CMK (cell line): Measurements from ENCODE around the gene ITPRIPL2.

Source experiments
- DNase-seq: peaks from one replicate; pipeline ENCODE4 v3.0.0-alpha.2; 2010; ENCODE audit warnings: low read depth

Gene ITPRIPL2

GRCh38 chr16:19119564-19119963, 5.8 kb downstream of the ITPRIPL2 start:
- DNase-seq, result no peak

DNA sequence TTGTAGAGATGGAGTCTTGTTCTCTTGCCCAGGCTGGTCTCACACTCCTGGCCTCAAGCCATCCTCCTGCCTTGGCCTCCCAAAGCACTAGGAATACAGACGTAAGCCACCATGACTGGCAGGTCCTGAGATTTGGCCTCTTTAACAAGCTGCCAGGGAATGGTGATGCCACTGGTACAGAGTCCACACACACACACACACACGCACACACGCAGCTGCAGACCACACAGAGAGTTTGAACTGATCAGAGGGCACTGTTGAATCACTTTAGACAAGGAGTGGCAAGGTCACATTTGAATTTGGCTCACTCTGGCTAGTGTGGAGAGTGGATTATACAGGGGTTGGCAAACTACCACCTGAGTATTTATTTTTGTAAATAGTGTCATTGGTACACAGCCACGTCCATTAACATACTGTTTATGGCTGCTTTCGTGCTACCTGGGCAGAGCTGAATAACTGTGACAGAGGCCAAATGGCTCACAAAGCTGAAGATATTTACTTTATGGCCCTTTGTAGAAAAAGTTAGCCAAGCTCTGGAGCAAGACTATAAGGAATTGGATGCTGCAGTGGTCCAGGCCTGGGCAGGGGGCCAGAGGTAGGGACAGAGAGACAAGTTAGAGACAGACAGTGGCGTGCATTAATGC, 9.9 kb downstream of the ITPRIPL2 start:
- DNase-seq, result no peak

DNA sequence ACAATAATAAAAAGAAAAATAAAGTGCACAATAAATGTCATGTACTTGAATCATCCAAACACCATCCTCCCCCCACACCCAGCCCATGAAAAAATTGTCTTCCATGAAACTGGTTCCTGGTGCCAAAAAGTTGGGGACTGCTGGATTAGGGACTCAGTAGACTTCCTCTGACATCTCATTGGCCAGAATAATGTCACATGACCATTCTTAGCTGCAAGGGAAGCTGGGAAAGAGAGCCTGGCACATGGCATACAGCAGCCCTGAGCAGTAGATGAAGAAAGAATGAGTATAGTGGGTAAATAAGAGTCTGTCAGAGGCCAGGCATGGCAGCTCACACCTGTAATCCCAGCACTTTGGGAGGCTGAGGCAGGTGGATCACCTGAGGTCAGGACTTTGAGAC, 12.5 kb downstream of the ITPRIPL2 start:
- no peak for DNase-seq

GRCh38 chr16:19127205-19127604, 13.4 kb downstream of the ITPRIPL2 start:
- no peak for DNase-seq

DNA sequence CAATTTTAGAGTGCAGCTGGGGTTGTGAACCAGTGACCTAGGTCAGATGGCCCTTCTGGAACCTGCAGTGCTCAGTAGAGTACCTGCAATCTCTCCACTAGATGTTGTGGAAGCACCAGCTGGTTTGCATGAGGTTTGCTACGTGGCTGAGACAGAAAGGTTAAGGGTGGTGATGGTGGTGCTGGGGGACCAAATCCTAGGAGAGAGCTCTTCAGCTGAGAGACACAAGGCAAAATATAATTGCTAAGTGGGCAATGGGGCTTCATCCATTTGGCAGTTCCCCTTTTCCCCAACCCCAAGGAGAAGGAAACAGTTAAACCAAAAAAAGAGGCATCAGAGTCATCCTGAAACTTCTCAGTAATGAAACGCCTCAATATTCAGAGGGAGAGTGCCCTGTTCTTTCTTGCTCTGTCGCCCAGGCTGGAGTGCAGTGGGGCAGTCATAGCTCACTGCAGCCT, 13.9 kb downstream of the ITPRIPL2 start:
- DNase-seq, result no peak

DNA sequence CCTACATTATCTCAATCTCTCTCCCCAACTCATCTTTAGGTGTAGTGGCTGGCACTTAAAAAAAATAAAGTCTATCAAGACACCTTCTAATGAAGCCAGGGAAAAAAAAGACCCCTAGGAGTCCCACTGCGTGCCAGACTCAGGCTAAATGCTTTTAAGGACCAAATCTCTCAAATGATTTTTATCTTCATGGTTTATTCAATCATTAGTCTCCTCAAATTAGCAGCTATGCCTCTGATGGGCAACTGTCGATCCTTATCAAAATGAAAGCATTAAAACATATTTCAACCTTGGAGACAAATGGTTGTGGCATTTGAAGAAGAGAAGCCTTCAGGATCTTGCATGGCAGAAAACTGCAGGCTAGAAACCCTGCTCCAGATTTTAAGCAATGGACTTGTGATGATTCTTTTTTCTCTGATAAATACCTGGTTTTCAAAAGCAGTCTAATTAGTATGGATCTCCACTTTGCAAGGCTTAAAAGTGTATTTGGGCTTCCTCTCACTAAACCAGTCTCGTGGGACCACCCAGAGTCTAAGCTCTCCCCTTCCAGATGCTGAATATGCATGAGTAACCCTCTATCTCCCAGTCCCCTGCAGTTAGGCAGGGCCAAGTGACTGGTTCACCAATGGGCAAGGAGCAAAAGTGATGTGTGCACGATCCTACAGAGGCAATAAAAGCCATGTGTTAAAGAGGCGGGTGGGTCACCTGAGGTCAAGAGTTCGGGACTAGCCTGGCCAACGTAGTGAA, 14.9 kb downstream of the ITPRIPL2 start:
- DNase-seq, result no peak

GRCh38 chr16:19130385-19130784, 16.6 kb downstream of the ITPRIPL2 start:
- no peak for DNase-seq

- no peak for DNase-seq
These were observed 17.4 kb downstream of the ITPRIPL2 start for GRCh38 chr16:19130852-19131824.

- no peak for DNase-seq
These were observed 18.1 kb downstream of the ITPRIPL2 start for GRCh38 chr16:19131825-19132218.

GRCh38 chr16:19132255-19132654, 18.5 kb downstream of the ITPRIPL2 start:
- DNase-seq, result no peak

- DNase-seq, result no peak
These were observed 19.1 kb downstream of the ITPRIPL2 start for GRCh38 chr16:19132898-19133297.

DNA sequence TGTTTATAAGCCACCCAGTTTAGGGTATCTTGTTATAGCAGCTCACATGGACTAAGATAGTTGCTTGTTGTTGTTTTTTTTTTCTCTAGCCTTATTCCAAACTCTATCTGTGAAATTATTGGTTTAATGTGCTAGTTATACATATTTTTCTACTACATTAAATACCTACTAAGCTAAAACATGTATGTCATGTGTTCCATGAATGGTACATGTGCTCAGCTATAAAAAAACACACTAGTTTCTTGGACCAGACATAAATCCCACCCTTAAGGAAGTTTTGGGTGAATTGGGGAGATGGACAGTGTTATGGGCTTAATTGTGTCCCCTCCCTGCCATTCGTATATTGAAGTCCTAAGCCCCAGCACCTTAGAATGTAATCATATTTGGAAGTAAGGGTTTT, 19.8 kb downstream of the ITPRIPL2 start:
- DNase-seq, result no peak

DNA sequence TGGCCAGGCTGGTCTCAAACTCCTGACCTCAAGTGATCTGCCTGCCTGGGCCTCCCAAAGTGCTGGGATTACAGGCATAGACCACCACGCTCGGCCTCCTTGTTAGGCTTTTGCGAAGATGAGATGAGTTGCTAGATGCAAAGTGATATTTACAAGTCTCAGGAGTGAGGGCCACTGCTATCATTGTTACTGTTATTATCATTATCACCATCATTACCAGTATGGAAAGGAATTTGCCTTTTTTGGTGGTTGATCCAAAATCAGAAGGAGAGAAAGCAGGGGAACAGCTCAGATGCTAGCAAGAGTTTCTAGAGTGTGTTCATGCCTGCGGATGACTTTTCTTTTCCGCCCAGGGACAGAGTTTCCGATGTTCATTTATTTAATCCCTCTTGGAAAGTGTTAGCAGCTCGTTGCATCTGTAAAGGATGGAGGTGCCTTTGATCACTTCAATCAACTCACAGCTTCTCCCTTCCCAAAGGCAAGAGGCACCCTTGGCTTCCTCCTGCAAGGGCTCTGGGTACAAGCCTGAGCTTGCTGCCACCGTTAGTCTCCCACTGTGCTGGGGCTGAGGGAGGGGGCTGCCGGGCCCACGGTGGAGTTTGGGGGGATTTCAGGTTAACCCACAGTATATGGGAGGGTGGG, 21.6 kb downstream of the ITPRIPL2 start:
- no peak for DNase-seq

DNA sequence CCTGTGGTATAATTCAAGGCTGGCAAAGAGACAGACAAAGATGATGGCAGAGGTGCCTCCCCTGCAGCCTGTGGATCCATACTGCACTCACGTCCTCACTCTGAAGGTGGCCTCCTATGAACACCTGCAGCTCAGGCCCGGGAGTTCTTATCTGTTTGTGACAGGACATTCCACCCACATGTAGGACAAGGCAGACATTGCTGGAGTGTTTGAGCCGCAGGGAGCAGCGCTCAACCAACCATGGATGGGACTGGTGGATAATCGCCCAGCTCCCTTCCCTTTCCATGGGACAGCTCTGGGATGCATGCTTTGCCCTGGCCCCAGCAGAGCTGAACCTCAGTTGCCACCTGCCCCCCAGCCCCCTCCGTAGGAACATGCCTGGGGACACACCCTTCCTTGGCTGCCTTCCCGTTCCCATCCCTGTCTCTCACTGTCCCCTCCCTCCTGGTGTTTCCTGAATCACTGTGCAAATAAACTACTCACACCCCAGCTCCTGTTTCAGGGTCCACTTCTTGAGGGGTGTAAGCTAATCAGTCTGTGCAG, 22.2 kb downstream of the ITPRIPL2 start:
- no peak for DNase-seq

- no peak for DNase-seq
These were observed 22.9 kb downstream of the ITPRIPL2 start for GRCh38 chr16:19136549-19137196.

- DNase-seq, result no peak
These were observed 23.7 kb downstream of the ITPRIPL2 start for GRCh38 chr16:19137201-19138128.

- DNase-seq, result no peak
These were observed 24.8 kb downstream of the ITPRIPL2 start for GRCh38 chr16:19138601-19139000.

DNA sequence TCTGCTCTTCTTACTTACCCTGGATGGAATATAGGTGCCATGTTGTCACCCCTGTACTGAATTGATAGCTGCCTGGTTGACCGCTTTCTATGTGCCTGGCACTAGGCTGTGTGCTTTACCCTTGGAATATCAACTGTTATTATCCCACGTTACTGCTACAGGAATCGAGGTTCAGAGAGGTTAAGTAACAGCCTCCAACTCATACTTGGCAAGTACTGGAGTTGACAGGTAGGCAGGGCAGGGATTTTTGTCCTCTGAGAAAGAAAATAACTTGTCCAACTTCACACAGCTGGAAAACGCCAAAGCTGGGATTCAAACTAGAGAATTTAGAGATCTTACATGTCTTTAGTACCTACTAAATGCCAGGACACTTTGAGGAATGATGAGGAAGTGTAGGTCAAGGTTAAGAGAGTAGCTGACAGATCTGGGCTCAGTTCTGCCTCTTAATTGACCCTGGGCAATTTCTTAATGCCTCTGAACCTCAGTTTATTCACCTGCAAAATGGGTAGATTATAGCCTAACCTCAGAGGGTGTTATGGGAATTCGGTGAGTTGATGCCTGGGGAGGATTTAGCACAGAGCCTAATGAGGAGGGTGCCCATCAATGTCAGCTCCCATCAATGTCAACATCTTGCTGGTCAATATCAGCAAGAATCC, 25.8 kb downstream of the ITPRIPL2 start:
- DNase-seq, result no peak

GRCh38 chr16:19140396-19140795, 26.6 kb downstream of the ITPRIPL2 start:
- no peak for DNase-seq
